ENCODE results near the gene IL26. TPM values are rescaled to one million over a fixed set of nuclear protein-coding genes. Genes with fewer than 3 reads are reported as not detected.

The IL26 gene
- total RNA-seq, 2 experiments from 2014 or later = 0.33 to 0.42 TPM

DNA sequence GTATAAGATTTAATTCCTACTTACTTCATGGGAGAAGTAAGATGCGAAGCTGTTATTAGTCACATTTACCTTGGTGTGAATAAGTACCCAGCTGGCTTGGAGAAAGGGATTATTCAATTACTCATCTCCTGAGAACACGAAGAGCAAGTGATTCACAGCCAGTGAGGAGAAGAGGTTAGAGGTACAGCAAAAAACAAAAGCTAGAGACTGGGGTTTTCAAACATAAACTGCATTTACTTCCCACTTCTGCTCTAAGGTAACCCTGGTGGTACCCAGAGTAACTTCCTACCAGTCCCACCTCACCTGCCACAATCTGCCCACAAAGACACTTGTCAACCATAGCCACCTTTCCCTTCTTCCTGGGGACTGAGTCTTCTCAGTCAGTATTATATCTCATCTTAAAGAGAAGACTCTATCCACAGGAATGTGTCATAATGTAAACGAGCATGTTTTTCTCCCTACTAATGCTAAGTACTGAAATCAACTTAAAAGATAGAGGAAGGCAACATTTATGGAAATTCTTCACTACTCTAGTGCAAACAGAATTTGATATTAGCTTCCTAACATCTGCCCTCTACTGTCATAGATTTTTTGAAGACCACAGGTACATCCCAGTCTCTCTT is 33.8 kb upstream of the IL26 start:
- Mint-ChIP-seq H3K4me3 (no peak overlapping the region), H3K9me3 (no peaks in the 10 kb centered on the region), H3K27me3 (ENCODE audit: low read depth) (peaks cover 16% of the 10 kb centered on the region), H3K4me1 (ENCODE audit: low read depth) (peaks cover 24% of the 10 kb centered on the region), H3K36me3 (ENCODE audit: low read depth) (no peaks in the 10 kb centered on the region), H3K27ac (peak overlapping the region; percentile 72)
- intact Hi-C loops (cut with micrococcal nuclease) = loop anchor here (1.0 to 2.0 kb wide), 4 partner anchors 18 to 79 kb away; no protein-coding TSS in a partner anchor
- CTCF ChIA-PET = interaction anchor here (0.7 to 1.4 kb wide), 3 partner anchors 26 to 58 kb away, joined by 3 to 5 read pairs (median 5); no protein-coding TSS in a partner anchor
- peak; percentile 50 for DNase-seq

DNA sequence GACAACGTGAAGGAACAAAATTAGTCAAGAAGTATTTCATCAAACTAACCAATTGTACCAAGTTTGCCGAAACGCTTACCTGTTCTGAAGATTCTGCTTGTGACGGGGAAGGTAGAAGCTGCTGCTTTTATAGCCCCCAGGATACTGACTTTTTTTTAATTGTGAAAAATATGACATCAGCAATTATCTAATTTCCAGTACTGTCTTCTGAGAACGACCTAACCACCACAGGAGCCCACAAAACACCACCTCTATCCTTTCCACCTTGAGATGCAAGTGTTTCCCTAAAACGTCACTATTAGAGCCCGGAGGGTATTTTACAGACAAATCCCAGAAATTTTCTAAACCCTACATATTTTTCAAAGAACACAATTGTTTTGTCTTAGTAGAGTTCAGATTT is 27.9 kb upstream of the IL26 start, which contains the start of gene IL22:
TSS of gene IL22 (minus strand) at position 101 of the 400 bp plus-strand sequence. CDS start 156 bp downstream, outside the sequence.
- intact Hi-C loops (cut with micrococcal nuclease) = no loop called here
- Mint-ChIP-seq H3K9me3 (no peaks in the 10 kb centered on the region), H3K27ac (no peak within 1 kb of the TSS), H3K4me3 (no peak within 1 kb of the TSS), H3K4me1 (ENCODE audit: low read depth) (no peaks in the 10 kb centered on the region), H3K27me3 (ENCODE audit: low read depth) (peaks cover 28% of the 10 kb centered on the region), H3K36me3 (ENCODE audit: low read depth) (no peaks in the 10 kb centered on the region)
- DNase-seq = no peak
- CTCF ChIA-PET = no interaction called here

DNA sequence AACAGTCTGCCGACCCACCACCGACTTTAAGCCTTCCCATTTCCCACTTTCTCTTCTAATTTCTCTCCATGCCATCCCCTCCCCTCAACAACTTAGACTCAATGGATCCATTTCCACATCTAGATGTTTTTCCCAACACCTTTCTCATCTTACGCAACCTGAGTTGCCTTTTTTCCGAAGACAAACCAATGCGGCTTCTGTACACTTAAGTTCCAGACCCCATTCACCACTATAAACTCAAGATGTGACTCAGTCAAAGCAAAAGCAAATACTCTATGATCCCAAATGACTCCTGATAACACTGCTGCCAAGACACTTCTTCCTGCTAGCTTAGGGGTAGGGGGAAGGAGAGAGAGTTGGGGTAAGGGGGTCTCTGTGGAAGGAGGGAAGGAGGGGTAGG is 26.5 kb upstream of the IL26 start:
- Mint-ChIP-seq H3K27ac (no peak overlapping the region), H3K4me3 (no peak overlapping the region), H3K9me3 (no peaks in the 10 kb centered on the region), H3K27me3 (ENCODE audit: low read depth) (peaks cover 23% of the 10 kb centered on the region), H3K36me3 (ENCODE audit: low read depth) (no peaks in the 10 kb centered on the region), H3K4me1 (ENCODE audit: low read depth) (no peaks in the 10 kb centered on the region)
- DNase-seq = no peak
- CTCF ChIA-PET = no interaction called here
- intact Hi-C loops (cut with micrococcal nuclease) = no loop called here

DNA sequence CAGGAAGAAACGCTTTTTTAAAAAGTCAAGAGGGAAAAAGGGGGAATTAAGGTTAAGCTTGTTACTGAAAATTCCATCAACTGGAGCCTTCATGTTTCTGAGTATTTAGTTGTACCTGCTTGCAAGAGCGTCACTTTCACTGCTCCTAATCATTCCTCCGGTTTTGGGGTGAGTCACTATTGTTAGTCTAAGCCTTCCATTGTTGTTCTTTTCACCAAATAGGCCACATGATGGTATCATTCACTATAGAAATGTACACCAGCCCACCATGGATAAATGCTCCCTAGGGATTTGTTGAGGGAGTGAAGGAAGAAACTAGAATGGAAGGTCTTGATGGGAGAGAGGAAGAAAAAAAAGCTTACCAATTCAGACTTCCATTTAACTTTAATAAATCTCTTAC is 24.8 kb upstream of the IL26 start:
- CTCF ChIA-PET = interaction anchor here (0.5 kb wide), 1 partner anchor 11 kb away, joined by 4 read pairs; no protein-coding TSS in a partner anchor
- intact Hi-C loops (cut with micrococcal nuclease) = no loop called here
- Mint-ChIP-seq H3K4me1 (ENCODE audit: low read depth) (no peaks in the 10 kb centered on the region), H3K27ac (no peak overlapping the region), H3K27me3 (ENCODE audit: low read depth) (peaks cover 34% of the 10 kb centered on the region), H3K4me3 (no peak overlapping the region), H3K9me3 (no peaks in the 10 kb centered on the region), H3K36me3 (ENCODE audit: low read depth) (no peaks in the 10 kb centered on the region)
- no peak for DNase-seq

DNA sequence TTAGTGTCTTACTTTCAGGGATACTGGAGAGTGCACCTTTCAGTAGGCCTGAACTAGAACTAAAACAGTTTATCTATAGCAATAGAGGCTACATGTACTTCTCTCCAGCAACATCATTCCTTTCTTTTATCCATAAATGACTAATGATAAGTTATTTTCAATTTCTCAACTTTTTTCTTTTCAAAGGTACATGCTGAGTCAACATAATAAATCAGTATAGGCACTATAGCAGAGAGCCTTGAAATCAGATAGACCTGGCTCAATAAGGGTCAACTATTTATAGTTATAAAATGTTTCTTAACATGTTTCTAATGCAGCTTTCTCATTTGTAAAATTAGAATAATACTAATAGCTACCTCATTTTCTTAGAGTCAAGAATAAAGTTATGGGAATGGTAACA is 22.2 kb upstream of the IL26 start:
- no peak for DNase-seq
- CTCF ChIA-PET = interaction anchor here (0.8 kb wide), 1 partner anchor 24 kb away, joined by 3 read pairs; no protein-coding TSS in a partner anchor
- H3K4me1 Mint-ChIP-seq (ENCODE audit: low read depth) = peaks cover 5% of the 10 kb centered on the region

DNA sequence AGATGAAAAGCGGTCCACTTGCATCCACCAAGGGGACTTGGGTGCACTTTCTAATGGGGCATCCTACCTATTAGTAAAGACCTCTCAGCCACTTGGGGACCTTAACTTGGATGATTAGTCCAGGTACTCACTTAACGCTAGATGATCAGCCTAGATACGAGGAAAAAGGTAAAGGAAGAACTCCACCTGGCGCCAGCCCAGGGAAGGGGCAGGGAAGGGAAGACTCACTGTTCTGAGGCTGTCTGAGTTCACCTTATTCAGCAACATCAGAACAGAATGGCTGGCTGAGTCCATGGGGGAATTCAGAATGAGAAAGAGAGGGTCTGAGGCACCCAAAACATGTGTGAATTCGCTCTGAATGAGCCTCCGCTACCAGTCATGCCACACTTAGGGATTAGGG is 20.7 kb upstream of the IL26 start:
- H3K27ac Mint-ChIP-seq = no peak overlapping the region
- H3K4me1 Mint-ChIP-seq (ENCODE audit: low read depth) = peaks cover 13% of the 10 kb centered on the region
- intact Hi-C loops (cut with micrococcal nuclease) = no loop called here
- H3K9me3 Mint-ChIP-seq = peaks cover 7% of the 10 kb centered on the region
- CTCF ChIA-PET = interaction anchor here (2.2 kb wide), 1 partner anchor 24 kb away, joined by 11 read pairs; no protein-coding TSS in a partner anchor
- no peaks in the 10 kb centered on the region for H3K36me3 Mint-ChIP-seq (ENCODE audit: low read depth)
- H3K4me3 Mint-ChIP-seq = no peak overlapping the region
- peaks cover 28% of the 10 kb centered on the region for H3K27me3 Mint-ChIP-seq (ENCODE audit: low read depth)
- DNase-seq = no peak

More for the DNA sequence above, 22.2 kb upstream of the IL26 start:
- intact Hi-C loops (cut with micrococcal nuclease) = no loop called here
- H3K36me3 Mint-ChIP-seq (ENCODE audit: low read depth) = no peaks in the 10 kb centered on the region
- no peak overlapping the region for H3K27ac Mint-ChIP-seq
- no peak overlapping the region for H3K4me3 Mint-ChIP-seq
- H3K27me3 Mint-ChIP-seq (ENCODE audit: low read depth) = peaks cover 34% of the 10 kb centered on the region
- peaks cover 2% of the 10 kb centered on the region for H3K9me3 Mint-ChIP-seq

DNA sequence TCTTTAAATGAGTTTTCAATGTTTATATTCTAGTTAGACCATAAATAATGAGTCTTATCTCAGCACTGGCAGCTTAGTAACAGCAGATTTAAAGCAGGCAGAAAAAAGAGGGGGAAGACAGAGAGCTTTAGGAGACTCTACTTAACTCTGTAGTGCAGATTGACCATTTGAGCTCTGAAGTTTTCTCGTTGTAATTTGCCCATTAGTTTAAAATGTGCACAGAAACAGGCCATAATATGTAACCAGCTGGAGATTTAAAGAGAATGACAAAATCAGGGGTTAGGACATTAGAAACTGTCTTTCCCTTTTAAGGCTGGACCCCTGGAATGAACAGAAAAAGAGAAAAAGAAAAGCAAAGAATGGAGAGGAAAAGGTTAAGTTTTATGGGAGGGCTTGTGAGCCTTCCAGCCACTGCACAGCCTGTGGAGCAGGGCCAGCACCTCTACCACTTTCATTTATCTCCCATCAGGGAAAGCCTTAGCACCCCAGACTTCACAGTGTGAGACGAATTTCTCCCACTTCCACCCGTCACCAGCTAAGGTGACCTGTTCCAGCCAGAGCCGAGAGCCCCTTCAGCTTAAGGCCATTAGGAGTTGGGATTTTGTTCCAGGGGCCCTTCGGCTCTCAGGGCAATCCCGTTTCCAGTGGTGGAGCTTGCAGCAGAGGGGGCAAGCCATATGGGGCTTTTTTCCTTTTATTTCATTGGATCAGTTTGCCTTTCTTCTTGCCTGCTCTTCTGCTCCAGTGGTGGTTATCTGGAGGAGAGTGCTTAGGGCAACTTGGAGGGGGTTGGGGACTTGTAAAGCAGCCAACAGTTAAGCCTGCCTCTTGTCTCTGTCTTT is 19.8 kb upstream of the IL26 start:
- Mint-ChIP-seq H3K4me1 (ENCODE audit: low read depth) (peaks cover 23% of the 10 kb centered on the region), H3K9me3 (peaks cover 7% of the 10 kb centered on the region), H3K36me3 (ENCODE audit: low read depth) (no peaks in the 10 kb centered on the region), H3K27me3 (ENCODE audit: low read depth) (peaks cover 22% of the 10 kb centered on the region), H3K27ac (no peak overlapping the region), H3K4me3 (no peak overlapping the region)
- intact Hi-C loops (cut with micrococcal nuclease) = no loop called here
- CTCF ChIA-PET = interaction anchor here (2.2 kb wide), 1 partner anchor 23 kb away, joined by 11 read pairs; no protein-coding TSS in a partner anchor
- DNase-seq = no peak

DNA sequence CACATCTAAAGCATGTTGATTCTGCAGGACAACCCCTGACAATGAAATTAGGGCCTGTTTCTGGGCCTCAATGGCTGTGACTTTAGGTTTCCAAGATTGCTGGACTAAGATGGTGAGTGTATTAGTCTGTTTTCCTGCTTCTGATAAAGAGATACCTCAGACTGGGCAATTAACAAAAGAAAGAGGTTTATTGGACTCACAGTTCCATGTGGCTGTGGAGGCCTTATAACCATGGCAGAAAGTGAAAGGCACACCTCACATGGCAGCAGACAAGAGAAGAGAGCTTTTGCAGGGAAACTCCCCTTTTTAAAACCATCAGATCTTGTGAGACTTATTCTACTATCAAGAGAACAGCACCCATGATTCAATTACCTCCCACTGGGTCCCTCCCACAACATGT is 17.2 kb upstream of the IL26 start:
- no peak overlapping the region for H3K4me3 Mint-ChIP-seq
- H3K36me3 Mint-ChIP-seq (ENCODE audit: low read depth) = no peaks in the 10 kb centered on the region
- no peak overlapping the region for H3K27ac Mint-ChIP-seq
- peaks cover 13% of the 10 kb centered on the region for H3K27me3 Mint-ChIP-seq (ENCODE audit: low read depth)
- intact Hi-C loops (cut with micrococcal nuclease) = loop anchor here (5.0 kb wide), 1 partner anchor 825 kb away; no protein-coding TSS in a partner anchor
- DNase-seq = peak; percentile 34
- H3K9me3 Mint-ChIP-seq = peaks cover 7% of the 10 kb centered on the region
- CTCF ChIA-PET = no interaction called here
- H3K4me1 Mint-ChIP-seq (ENCODE audit: low read depth) = peaks cover 35% of the 10 kb centered on the region

DNA sequence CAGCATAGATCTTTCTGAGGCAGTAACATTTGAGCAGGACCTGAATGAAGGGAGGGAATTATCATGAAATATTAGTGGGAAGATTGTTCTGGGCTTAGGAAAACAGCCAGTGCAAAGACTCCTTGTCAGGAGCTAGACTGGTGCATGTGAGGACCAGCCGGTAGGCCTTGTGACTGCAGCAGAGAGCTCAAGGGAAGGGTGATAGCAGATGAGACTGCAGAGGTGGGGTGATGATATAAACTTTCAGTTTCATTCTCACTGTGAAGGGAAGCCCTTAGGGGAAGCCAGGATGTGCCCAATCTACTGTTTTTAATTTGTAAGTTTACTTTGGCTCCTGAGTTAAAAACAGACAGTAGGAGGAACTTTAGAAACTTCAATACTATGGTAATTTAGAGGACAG is 15.4 kb upstream of the IL26 start:
- peaks cover 2% of the 10 kb centered on the region for H3K27me3 Mint-ChIP-seq (ENCODE audit: low read depth)
- peaks cover 7% of the 10 kb centered on the region for H3K9me3 Mint-ChIP-seq
- peak; percentile 76 for DNase-seq
- H3K36me3 Mint-ChIP-seq (ENCODE audit: low read depth) = no peaks in the 10 kb centered on the region
- no peak overlapping the region for H3K4me3 Mint-ChIP-seq
- intact Hi-C loops (cut with micrococcal nuclease) = loop anchor here (1.0 to 5.0 kb wide), 7 partner anchors 18 to 826 kb away; partner anchors contain the start of gene MDM1
- peaks cover 52% of the 10 kb centered on the region for H3K4me1 Mint-ChIP-seq (ENCODE audit: low read depth)
- CTCF ChIA-PET = interaction anchor here (0.6 to 1.4 kb wide), 4 partner anchors 8 to 644 kb away, joined by 3 to 4 read pairs (median 4); no protein-coding TSS in a partner anchor
- peak overlapping the region; percentile 66 for H3K27ac Mint-ChIP-seq

DNA sequence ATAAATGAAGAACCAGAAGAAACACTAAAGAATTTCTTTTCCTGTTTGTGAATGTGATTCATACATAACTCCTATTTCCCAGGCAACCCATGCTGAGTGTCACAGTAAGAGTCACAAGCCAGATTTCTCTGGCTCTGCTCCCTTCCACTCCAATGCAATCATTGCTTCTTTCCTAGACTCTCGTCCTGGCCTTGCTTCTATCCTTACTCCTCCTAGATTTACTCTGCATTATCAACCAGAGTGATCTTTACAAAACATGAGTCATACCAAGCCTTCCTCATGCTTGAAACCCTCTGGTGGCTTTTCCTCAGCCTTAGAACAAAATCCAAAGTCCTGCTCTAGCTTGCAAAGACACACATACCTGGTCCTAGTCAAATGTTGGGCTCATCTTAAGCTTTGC is 14.5 kb upstream of the IL26 start:
- no peaks in the 10 kb centered on the region for H3K27me3 Mint-ChIP-seq (ENCODE audit: low read depth)
- no peak for DNase-seq
- no peak overlapping the region for H3K27ac Mint-ChIP-seq
- CTCF ChIA-PET = no interaction called here
- H3K4me3 Mint-ChIP-seq = no peak overlapping the region
- intact Hi-C loops (cut with micrococcal nuclease) = loop anchor here (2.0 to 5.0 kb wide), 3 partner anchors 65 to 827 kb away; no protein-coding TSS in a partner anchor
- H3K9me3 Mint-ChIP-seq = peaks cover 7% of the 10 kb centered on the region
- no peaks in the 10 kb centered on the region for H3K36me3 Mint-ChIP-seq (ENCODE audit: low read depth)
- H3K4me1 Mint-ChIP-seq (ENCODE audit: low read depth) = peaks cover 56% of the 10 kb centered on the region

DNA sequence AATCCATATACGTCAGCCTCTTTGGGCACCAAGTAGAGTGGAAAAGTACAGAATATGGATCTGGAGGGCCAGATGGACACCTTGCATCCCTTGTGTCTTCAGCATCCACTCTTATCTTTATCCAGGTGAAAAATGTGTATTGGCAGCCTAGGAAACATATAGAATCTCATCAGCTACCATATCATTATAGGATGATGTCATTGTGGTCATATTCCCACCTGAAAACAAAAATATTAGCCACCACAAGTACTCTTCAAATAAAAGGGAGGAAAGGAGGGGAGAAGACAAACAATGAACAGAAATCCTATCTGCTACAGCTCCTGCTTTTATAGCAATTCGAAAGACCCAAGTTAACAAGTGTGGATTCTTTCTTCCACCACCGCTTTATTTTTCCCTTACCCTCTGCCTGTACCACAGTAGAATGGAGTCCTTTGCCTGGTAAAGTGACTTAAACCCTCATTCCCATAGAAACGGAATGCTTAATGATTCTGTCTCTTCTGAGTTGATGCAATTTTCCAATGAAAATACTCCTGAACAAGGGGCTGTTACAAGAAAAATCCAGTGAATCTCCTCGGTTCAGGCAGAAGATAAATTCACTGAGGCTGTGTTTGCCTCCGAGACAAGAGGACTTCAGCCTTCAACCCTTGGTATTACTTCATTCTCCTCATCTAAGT is 13.8 kb upstream of the IL26 start:
- Mint-ChIP-seq H3K4me3 (no peak overlapping the region), H3K9me3 (peaks cover 7% of the 10 kb centered on the region), H3K36me3 (ENCODE audit: low read depth) (no peaks in the 10 kb centered on the region), H3K27me3 (ENCODE audit: low read depth) (no peaks in the 10 kb centered on the region), H3K27ac (no peak overlapping the region), H3K4me1 (ENCODE audit: low read depth) (peaks cover 59% of the 10 kb centered on the region)
- CTCF ChIA-PET = interaction anchor here (5.9 kb wide), 1 partner anchor 15 kb away, joined by 41 read pairs; the partner anchor contains the start of gene IL26
- DNase-seq = no peak
- intact Hi-C loops (cut with micrococcal nuclease) = no loop called here

DNA sequence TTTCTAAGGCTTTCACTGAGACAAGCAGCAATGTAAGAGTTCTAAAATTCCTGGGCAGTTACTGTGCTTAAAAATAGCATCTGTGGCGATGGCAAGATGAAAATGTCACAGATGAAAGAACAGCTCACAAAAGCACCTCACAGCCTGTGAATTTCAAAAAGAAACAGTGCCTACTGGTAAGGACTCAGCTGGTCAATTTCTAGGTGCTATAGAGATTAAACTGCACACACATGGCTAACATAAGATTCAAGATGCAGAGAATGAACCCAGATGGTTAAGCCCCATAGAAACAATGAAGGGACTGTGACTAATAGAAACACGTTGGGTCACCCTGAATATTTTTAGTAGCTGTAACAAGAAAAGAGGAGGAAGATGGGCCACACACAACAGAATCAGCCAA is 12.0 kb upstream of the IL26 start:
- Mint-ChIP-seq H3K27me3 (ENCODE audit: low read depth) (no peaks in the 10 kb centered on the region), H3K36me3 (ENCODE audit: low read depth) (no peaks in the 10 kb centered on the region), H3K4me1 (ENCODE audit: low read depth) (peaks cover 54% of the 10 kb centered on the region), H3K9me3 (peaks cover 3% of the 10 kb centered on the region), H3K4me3 (no peak overlapping the region), H3K27ac (no peak overlapping the region)
- no peak for DNase-seq
- intact Hi-C loops (cut with micrococcal nuclease) = loop anchor here (1.0 kb wide), 1 partner anchor 80 kb away; no protein-coding TSS in a partner anchor
- CTCF ChIA-PET = interaction anchor here (0.6 to 5.9 kb wide), 6 partner anchors 14 to 197 kb away, joined by 3 to 41 read pairs (median 5); partner anchors contain the start of gene IL26

Data from activated naive CD4-positive, alpha-beta T cell treated with anti-CD3 and anti-CD28 coated beads for 36 hours (primary cell).